GM23248 (cell line): ENCODE results near the gene GPX1. TPM values are rescaled to one million over a fixed set of nuclear protein-coding genes. Genes with fewer than 3 reads are reported as not detected.
"Not testable (repeated sequence)": the region's sequence is repeated elsewhere in the genome, so short reads cannot be mapped to it uniquely, and the experiment has no call there.

ENCODE experiments used
- DNase-seq: peaks from one replicate; pipeline ENCODE4 v3.0.0-alpha.2; 2015
- H2AFZ ChIP-seq: fragments of 200-600 bp; sonication (generic); 2 replicates; pipeline ENCODE4 v1.6.1; 2016; ENCODE audit warnings: antibody characterized with exemption
- H3F3A ChIP-seq: fragments of 200-600 bp; sonication (generic); 2 replicates; pipeline ENCODE4 v1.6.1; 2016; ENCODE audit warnings: mild to moderate bottlenecking, antibody characterized with exemption, mixed run types; ENCODE audit not compliant: insufficient read depth
- H3K27ac ChIP-seq: fragments of 200-600 bp; sonication (generic); 2 replicates; pipeline ENCODE4 v1.5.1; 2016; ENCODE audit warnings: mild to moderate bottlenecking
- H3K27me3 ChIP-seq: fragments of 200-600 bp; sonication (generic); replicated peaks from 2 replicates; pipeline ENCODE4 v1.6.1; 2016; ENCODE audit warnings: mild to moderate bottlenecking; ENCODE audit not compliant: insufficient read depth
- H3K36me3 ChIP-seq: fragments of 200-600 bp; sonication (generic); 2 replicates; pipeline ENCODE4 v1.6.1; 2016; ENCODE audit warnings: low read depth, mild to moderate bottlenecking
- H3K4me1 ChIP-seq: fragments of 200-600 bp; sonication (generic); 2 replicates; pipeline ENCODE4 v1.6.1; 2016; ENCODE audit warnings: mild to moderate bottlenecking; ENCODE audit not compliant: insufficient read depth
- H3K4me2 ChIP-seq: fragments of 200-600 bp; sonication (generic); one replicate; pipeline ENCODE4 v1.6.1; 2016; ENCODE audit warnings: mild to moderate bottlenecking; ENCODE audit not compliant: unreplicated experiment
- H3K4me3 ChIP-seq: fragments of 200-600 bp; sonication (generic); 2 replicates; pipeline ENCODE4 v1.5.1; 2016; ENCODE audit warnings: mild to moderate bottlenecking
- H3K79me2 ChIP-seq: fragments of 200-600 bp; sonication (generic); 2 replicates; pipeline ENCODE4 v1.6.1; 2016; ENCODE audit warnings: mild to moderate bottlenecking; ENCODE audit not compliant: insufficient read depth
- H3K9ac ChIP-seq: fragments of 200-600 bp; sonication (generic); 2 replicates; pipeline ENCODE4 v1.6.1; 2016; ENCODE audit warnings: mild to moderate bottlenecking
- H3K9me2 ChIP-seq: fragments of 200-600 bp; sonication (generic); 2 replicates; pipeline ENCODE4 v1.6.1; 2016; ENCODE audit warnings: mixed run types, mild to moderate bottlenecking, moderate library complexity; ENCODE audit not compliant: insufficient read depth
- H3K9me3 ChIP-seq: fragments of 200-600 bp; sonication (generic); one replicate; pipeline ENCODE4 v1.6.1; 2017; ENCODE audit warnings: low read depth
- H4K20me1 ChIP-seq: fragments of 200-600 bp; sonication (generic); 2 replicates; pipeline ENCODE4 v1.6.0; 2016; ENCODE audit not compliant: insufficient read depth
- EZH2 ChIP-seq: fragments of 200-600 bp; sonication (generic); IDR thresholded peaks from 2 replicates; pipeline ENCODE4 v1.6.1; 2018; ENCODE audit warnings: antibody characterized with exemption, mild to moderate bottlenecking; ENCODE audit not compliant: insufficient read depth, poor library complexity, severe bottlenecking
- EZH2phosphoT487 ChIP-seq: fragments of 200-600 bp; sonication (generic); IDR thresholded peaks from 2 replicates; pipeline ENCODE4 v1.6.1; 2018; ENCODE audit warnings: antibody characterized with exemption, moderate library complexity, mild to moderate bottlenecking, low read depth; ENCODE audit not compliant: insufficient read depth
- WGBS, 2 experiments: methylation state at CpG; one replicate each; pipeline ENCODE4 v1.1.6; 2015 to 2017; ENCODE audit warnings: low lambda C conversion rate in 2 of 2, low coverage in 1 of 2; ENCODE audit errors: missing lambda C conversion rate in 2 of 2; 5-methylcytosine and 5-hydroxymethylcytosine counted together
- in situ Hi-C: fragments of 300-500 bp; cut with MboI; formaldehyde crosslinking; loops from 2 replicates; pipeline ENCODE4 v1.15.0; 2020
- polyA plus RNA-seq: library from polyadenylated mRNA; unstranded; fragments of >200 nt; fragmentation: Nextera tagmentation; extraction: Ambion mirVana; gene quantifications from 2 replicates; pipeline ENCODE4 v1.2.1, GENCODE V29; 2016
- total RNA-seq: library from RNA; depleted of rRNA; stranded (reverse); fragments of >200 nt; shearing (Covaris generic); gene quantifications from 2 replicates; pipeline ENCODE4 v1.2.3, GENCODE V29; 2014

Gene GPX1
- total and polyA plus RNA-seq, 2 experiments from 2014 or later: 201 to 454 TPM

GRCh38 chr3:49352890-49353421, 5.2 kb downstream of the GPX1 start:
- in situ Hi-C loops: no loop called here

GRCh38 chr3:49352281-49352680, 5.9 kb downstream of the GPX1 start:
- WGBS, 2 experiments: 50 to 52% methylated on average over 2 of the region's 2 CpGs
- peak overlapping the region; percentile 42; the same call in 1 of the 2 replicates for H3K9ac ChIP-seq
- peak overlapping the region; percentile 87 for H3K27ac ChIP-seq
- H3K9me3 ChIP-seq: no peaks in the 10 kb centered on the region
- TF ChIP-seq EZH2phosphoT487: no peak
- no peak for TF ChIP-seq EZH2
- peaks cover 22% of the 10 kb centered on the region for H3K79me2 ChIP-seq
- H3K27me3 ChIP-seq: no peaks in the 10 kb centered on the region
- H4K20me1 ChIP-seq: no peaks in the 10 kb centered on the region
- peaks cover 35% of the 10 kb centered on the region for H3K4me1 ChIP-seq
- H3K36me3 ChIP-seq: peaks cover 7% of the 10 kb centered on the region
- DNase-seq: peak; percentile 17
- in situ Hi-C loops: no loop called here
- H3K4me3 ChIP-seq: 0 out of 2 replicates have a peak overlapping the region, but pooled peaks have one; percentile 2
- peaks cover 44% of the 10 kb centered on the region for H3F3A ChIP-seq
- peak overlapping the region; percentile 56 for H3K4me2 ChIP-seq
- H3K9me2 ChIP-seq: no peaks in the 10 kb centered on the region
- no peak overlapping the region for H2AFZ ChIP-seq

More at GRCh38 chr3:49352890-49353421, 5.2 kb downstream of the GPX1 start:
- no peak overlapping the region for H3K4me3 ChIP-seq
- peaks cover 34% of the 10 kb centered on the region for H3K4me1 ChIP-seq
- H4K20me1 ChIP-seq: no peaks in the 10 kb centered on the region
- no peak overlapping the region for H2AFZ ChIP-seq
- no peaks in the 10 kb centered on the region for H3K9me3 ChIP-seq
- DNase-seq: peak; percentile 18
- no peak overlapping the region for H3K4me2 ChIP-seq
- peaks cover 7% of the 10 kb centered on the region for H3K36me3 ChIP-seq
- H3K27me3 ChIP-seq: no peaks in the 10 kb centered on the region
- 97 to 99% methylated on average over 5 of the region's 5 CpGs for WGBS, 2 experiments
- peaks cover 25% of the 10 kb centered on the region for H3K79me2 ChIP-seq
- TF ChIP-seq EZH2phosphoT487 (no peak), EZH2 (no peak)
- no peaks in the 10 kb centered on the region for H3K9me2 ChIP-seq
- H3F3A ChIP-seq: peaks cover 42% of the 10 kb centered on the region
- no peak overlapping the region for H3K9ac ChIP-seq
- peak overlapping the region; percentile 87 for H3K27ac ChIP-seq

GRCh38 chr3:49351521-49352011, 6.6 kb downstream of the GPX1 start:
- Histone ChIP-seq H3K9me3 (no peaks in the 10 kb centered on the region), H3K9ac (peak overlapping the region; percentile 42), H3K79me2 (peaks cover 15% of the 10 kb centered on the region), H2AFZ (peak overlapping the region; percentile 37), H3K27ac (peak overlapping the region; percentile 87), H3K4me1 (peaks cover 38% of the 10 kb centered on the region), H3K9me2 (no peaks in the 10 kb centered on the region), H3K4me2 (peak overlapping the region; percentile 56), H3K4me3 (peak overlapping the region; percentile 14; the same call in 1 of the 2 replicates), H3F3A (peaks cover 51% of the 10 kb centered on the region), H3K36me3 (peaks cover 6% of the 10 kb centered on the region), H4K20me1 (no peaks in the 10 kb centered on the region), H3K27me3 (no peaks in the 10 kb centered on the region)
- in situ Hi-C loops: no loop called here
- TF ChIP-seq EZH2phosphoT487: no peak
- TF ChIP-seq EZH2: no peak
- WGBS, 2 experiments: 0% methylated on average over 1 of the region's 1 CpG
- DNase-seq: peak; percentile 88

GRCh38 chr3:49349348-49350114, 8.6 kb downstream of the GPX1 start:
- no peak overlapping the region for H3K9ac ChIP-seq
- no peaks in the 10 kb centered on the region for H3K36me3 ChIP-seq
- H3K9me2 ChIP-seq: no peaks in the 10 kb centered on the region
- no peaks in the 10 kb centered on the region for H3K27me3 ChIP-seq
- no peaks in the 10 kb centered on the region for H4K20me1 ChIP-seq
- no peaks in the 10 kb centered on the region for H3K79me2 ChIP-seq
- 49 to 53% methylated on average over 3 of the region's 3 CpGs for WGBS, 2 experiments
- in situ Hi-C loops: no loop called here
- no peak overlapping the region for H2AFZ ChIP-seq
- H3K9me3 ChIP-seq: no peaks in the 10 kb centered on the region
- H3K4me1 ChIP-seq: peaks cover 48% of the 10 kb centered on the region
- H3K4me2 ChIP-seq: no peak overlapping the region
- DNase-seq: no peak
- peaks cover 43% of the 10 kb centered on the region for H3F3A ChIP-seq
- no peak overlapping the region for H3K27ac ChIP-seq
- no peak overlapping the region for H3K4me3 ChIP-seq
- TF ChIP-seq EZH2phosphoT487 (no peak), EZH2 (no peak)

GRCh38 chr3:49348361-49348760, 9.8 kb downstream of the GPX1 start:
- H3F3A ChIP-seq: peaks cover 35% of the 10 kb centered on the region
- H3K36me3 ChIP-seq, H3K9me3 ChIP-seq, H3K9me2 ChIP-seq, H4K20me1 ChIP-seq, H3K9ac ChIP-seq, H3K4me2 ChIP-seq, in situ Hi-C loops, H3K27me3 ChIP-seq, DNase-seq, H3K4me3 ChIP-seq, H2AFZ ChIP-seq, H3K79me2 ChIP-seq, H3K27ac ChIP-seq: not testable (repeated sequence)
- peaks cover 48% of the 10 kb centered on the region for H3K4me1 ChIP-seq
- WGBS, 2 experiments: 96% methylated on average over 10 to 12 of the region's 12 CpGs
